NCI-H1417 treated with DMSO at 0.1 percent for 48 hours (cell line): ENCODE results near the gene SNX25.
"Not testable (repeated sequence)": the region's sequence is repeated elsewhere in the genome, so short reads cannot be mapped to it uniquely, and the experiment has no call there.

ENCODE experiments used
- DNase-seq: peaks from one replicate; lab custom pipeline; 2025; lab: John Stamatoyannopoulos, UW

Gene SNX25

DNA sequence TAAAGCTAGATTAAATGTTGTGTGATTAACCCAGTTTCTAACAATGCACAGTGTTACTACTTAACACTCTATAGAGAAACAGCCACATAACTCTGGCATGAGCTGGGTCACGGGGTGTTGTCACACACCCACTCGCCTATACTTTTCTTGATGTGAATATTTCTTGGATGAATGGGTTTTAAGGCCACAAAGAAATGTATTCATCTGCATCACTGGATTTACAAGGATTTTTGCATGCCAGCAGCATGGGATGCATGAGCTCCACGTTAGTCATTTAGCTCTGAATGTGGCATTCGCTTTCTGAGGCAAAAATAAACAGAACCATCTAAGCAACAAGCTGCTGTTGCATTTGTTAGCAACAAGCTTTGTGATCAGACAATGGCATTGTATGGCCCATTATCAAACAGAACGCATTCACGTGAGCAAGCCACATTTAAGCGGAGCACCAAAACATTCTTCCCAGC lies 96.6 kb downstream of the SNX25 start:
- DNase-seq = no peak

DNA sequence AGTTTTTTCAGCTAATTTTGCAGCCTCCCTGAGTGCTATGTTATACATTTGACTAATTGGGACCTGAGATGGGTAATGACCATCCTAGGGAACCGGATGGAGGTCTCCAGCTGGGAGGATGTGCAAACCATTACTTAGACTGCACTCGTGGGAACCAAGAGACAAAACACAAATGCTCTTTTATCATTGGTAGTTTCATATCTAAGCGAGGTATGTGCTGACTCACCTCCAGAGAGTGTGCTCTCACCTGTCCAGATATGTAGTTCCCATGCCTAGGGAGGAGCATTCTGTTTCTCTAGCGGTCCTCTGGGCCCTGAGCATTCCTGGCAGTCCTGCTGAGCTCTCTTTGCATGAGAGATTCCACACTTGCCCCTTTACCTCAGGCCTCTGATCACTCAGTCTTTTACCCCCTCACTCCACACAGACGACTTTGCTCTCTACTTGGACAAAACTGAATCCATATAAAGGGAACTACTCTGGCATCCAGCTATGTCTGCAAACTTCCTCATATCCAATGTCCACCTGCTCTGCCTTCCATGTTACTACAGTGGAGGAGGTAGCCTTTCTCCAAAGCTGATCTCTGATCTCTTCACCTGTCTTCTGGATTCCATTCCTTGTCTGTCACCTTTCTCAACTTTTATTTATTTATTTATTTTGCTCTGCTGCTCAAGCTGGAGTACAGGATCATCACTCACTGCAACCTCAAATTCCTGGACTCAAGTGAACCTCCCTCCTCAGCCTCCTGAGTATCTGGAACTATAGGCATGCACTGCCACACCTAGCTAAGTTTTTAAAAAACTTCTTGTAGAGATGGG lies 97.9 kb downstream of the SNX25 start:
- DNase-seq = no peak

DNA sequence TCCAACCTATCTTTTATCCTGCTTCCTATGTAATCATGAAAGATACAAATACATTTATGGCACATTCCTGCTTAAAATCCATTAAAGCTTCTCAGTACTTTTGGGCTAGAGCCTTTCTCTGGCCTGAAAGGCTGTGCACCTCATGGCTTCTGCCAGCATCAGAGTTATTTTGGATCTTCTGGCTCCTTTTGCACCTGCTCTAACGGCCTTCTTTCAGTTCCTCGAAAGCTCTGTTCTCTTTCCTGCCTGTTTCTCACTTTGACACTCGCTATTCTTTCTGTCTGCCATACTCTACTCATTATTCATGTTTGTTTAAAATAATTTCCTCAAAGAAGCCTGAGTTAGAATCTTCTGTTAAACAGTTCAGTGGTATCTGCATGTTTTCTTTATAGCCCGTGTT lies 100.4 kb downstream of the SNX25 start:
- DNase-seq = no peak

DNA sequence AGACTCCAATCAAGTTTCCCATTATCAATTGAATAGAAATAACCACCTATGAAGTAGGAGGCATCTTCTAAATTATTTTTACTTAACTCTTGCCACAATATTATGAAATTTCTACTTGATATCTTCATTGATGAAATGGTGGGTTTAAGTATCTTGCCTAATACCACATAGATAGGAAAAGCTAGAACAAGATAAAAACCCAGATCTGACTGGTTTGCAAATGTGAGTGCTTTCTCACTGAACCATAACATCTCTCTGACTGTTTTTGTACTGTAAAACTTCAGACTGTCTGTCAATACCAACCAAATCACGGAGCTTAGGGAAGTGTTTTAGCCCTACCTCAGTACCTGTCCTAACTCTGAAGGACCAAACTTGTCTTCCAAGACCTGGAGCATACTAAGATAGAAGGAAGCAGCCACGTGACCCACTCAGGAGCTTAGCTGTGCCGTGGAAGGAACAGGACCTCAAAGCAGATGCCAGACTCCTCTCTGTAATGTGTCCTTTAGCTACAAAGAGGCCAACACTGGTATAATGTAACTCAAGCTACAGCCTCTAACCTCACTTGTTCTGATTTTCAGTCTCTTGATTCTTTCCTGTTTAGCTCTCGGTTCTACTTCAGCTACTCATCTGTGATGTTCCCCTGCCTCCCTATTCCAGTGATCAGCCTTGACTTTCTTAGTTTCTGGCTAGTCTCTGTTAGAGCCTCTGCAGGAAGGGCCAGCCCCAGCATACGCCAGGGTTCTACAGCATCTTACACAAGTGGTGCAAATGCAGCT lies 101.9 kb downstream of the SNX25 start:
- no peak for DNase-seq

GRCh38 chr4:185312699-185313098 lies 103.3 kb downstream of the SNX25 start:
- no peak for DNase-seq

DNA sequence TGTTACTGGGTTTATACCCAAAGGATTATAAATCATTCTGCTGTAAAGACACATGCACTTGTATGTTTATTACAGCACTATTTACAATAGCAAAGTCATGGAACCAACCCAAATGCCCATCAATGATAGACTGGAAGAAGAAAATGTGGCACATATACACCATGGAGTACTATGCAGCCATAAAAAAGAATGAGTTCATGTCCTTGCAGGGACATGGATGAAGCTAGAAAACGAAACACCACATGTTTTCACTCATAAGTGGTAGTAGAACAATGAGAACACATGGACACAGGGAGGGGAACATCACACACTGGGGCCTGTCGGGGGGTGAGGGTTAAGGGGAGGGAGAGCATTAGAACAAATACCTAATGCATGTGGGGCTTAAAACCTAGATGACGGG lies 108.1 kb downstream of the SNX25 start:
- not testable (repeated sequence) for DNase-seq

- no peak for DNase-seq
These were observed 108.5 kb downstream of the SNX25 start for GRCh38 chr4:185317880-185318279.

- DNase-seq = no peak
These were observed 109.3 kb downstream of the SNX25 start for GRCh38 chr4:185318679-185319078.

DNA sequence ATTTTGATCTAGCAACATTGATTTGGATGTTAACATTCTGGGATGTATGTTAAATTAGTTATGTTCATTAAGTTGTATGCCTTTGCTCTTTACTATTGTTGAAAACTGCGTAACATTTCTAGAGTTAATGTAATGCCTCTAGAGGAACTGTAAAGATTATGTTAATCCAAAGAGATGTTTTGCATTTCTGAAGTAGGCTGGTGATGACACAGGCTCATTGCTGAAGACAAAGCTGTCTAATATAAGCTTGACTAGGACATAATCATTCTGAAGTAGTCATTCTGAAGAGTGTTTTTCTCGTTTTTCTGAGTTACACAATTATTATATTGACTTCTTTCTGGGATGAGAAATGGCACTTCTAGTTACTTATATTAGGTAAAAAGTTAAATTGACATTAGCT lies 113.4 kb downstream of the SNX25 start:
- no peak for DNase-seq

GRCh38 chr4:185323606-185324005 lies 114.2 kb downstream of the SNX25 start:
- no peak for DNase-seq

GRCh38 chr4:185324361-185324760 lies 115.0 kb downstream of the SNX25 start:
- DNase-seq = not testable (repeated sequence)

GRCh38 chr4:185325721-185326120 lies 116.3 kb downstream of the SNX25 start:
- not testable (repeated sequence) for DNase-seq

DNA sequence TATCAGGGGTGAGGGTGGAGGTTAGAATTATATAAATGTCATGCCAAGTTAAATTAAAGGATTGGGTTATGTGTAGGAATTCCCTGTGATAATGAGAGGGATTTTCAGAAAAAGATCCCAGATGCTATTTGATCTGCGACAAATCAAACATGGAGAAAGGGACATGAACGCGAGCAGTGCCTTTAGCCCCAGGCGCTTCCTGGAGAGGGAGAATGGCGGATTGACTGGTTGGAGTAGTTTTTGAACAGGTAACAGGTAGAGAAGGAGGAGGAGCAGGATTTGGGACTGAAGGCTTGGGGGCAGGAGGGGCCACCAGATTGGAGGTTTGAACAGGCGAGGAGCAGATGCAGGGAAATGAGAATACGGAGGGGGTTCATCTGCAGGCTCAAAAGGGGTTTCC lies 119.2 kb downstream of the SNX25 start:
- no peak for DNase-seq

DNA sequence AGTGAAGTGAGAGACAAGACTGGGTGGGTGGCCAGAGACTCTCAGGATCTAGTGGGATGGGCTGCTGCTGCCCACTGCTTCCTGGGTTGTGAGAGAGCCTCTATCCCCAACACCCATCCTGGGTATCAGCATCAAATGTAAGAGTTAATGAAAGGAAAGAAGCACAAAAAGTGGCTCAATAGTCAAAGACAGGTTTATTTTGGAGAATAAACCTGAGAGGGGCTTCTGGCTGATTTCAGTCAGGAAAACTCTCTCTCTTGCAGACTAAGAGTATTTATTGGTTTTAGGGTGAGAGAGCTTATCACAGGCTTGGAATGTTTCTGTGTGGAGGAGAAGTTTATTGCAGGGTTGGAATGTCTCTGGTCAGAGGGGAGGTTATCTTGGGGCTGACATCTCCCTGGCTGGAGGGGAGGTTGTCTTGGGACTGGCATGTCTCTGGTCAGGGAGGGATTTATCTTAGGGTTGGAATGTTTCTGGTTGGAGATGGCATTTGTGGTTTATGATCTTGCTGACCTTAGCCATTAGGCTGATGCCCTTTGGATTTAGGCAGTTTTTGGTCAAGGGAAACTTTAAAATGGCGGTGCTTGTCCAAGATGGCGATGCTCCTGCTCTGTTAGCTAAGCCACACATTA lies 120.6 kb downstream of the SNX25 start:
- DNase-seq = not testable (repeated sequence)

- no peak for DNase-seq
These were observed 123.4 kb downstream of the SNX25 start for GRCh38 chr4:185332575-185333464.

- DNase-seq = no peak
These were observed 124.9 kb downstream of the SNX25 start for GRCh38 chr4:185334326-185334725.

DNA sequence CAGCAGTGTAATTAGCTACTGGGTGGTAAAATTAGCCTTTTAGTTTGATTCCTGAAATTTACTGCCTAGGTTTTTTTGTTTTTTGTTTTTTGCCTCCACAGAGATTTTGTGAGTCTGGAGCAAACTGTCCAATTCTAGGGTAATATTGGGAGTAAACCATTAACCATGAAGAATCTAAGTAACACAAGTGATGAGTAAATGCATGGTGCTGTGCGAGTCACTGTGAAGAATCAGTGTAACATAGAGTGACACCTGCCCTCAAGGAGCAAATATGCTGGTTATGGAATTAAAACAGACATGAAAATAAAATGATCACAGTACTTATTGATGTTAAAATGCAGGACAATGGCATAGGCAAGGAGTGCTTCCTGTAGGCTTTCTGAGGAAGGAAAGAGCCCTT lies 126.2 kb downstream of the SNX25 start:
- no peak for DNase-seq

- DNase-seq = no peak
These were observed 130.5 kb downstream of the SNX25 start for GRCh38 chr4:185339941-185340340.

DNA sequence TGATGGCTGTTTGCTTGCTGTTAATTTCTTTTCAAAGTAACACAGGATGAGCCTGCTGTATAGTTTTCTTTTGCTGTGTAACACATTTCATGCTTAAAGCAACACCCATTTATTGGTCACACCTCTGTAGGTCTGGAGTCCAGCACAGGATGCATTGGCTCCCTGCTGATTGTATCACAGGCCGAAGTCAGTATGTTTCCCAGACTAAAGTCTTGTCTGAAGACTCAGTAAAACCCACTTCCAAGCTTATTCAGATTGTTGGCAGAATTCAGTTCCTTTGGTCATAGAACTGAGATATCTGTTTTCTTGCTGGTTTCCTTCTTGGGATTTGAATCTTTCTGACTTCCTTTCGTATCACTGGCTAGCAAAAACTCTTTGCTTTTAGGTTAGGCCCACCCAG lies 132.0 kb downstream of the SNX25 start:
- no peak for DNase-seq

DNA sequence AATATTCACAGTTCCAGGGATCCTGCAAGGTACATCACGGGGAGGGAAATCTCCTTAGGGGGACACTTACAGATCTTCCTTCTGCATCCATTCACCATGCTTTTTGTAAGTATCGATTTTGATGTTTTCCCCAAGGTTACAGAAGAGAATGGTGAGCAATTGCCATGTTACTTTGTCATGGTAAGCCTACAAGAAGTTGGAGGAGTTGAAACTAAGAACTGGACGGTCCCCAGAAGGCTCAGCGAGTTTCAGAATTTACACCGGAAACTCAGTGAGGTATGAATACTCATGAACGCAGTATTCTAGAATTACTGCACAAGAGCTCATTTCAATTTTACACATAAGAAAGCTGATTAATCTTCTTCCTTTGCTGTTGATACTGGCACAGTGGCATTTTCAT lies 132.4 kb downstream of the SNX25 start:
- DNase-seq = no peak

DNA sequence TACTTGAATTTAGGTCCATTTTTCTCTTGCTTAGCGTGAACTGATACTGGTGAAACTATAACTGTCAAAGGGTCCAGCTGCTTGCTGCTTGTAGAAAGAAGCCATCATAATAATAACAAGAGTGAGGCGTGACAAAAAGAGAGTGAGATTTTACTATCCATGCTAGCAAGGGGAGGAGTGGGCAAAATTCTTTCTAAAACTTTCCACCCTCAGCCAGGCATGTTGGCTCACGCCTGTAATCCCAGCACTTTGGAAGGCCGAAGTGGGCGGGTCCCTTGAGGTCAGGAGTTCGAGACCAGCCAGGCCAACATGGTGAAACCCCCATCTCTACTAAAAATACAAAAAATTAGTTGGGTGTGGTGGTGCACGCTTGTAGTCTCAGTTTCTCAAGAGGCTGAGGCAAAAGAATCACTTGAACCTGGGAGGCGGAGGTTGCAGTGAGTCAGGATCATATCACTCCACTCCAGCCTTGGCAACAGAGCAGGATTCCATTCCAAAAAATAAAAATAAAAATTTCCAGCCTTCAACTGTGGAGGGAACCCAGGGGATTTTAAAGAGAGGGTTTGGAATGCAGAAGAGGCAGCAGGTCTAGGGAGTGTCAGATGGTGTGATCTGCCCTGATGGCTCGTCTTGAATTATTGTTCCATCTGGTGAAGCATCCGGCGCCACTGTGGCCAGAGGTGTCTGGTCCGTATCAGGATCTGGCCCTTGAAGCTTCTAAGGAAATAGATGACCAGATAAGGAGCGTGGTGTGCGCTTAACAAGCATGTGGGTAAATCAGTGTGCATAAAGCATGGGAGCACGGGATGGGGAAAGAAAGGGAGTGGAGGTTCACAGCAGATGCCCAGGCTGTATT lies 134.6 kb downstream of the SNX25 start:
- no peak for DNase-seq
